ENCODE data around the gene PIEZO2.

PIEZO2 gene

GRCh38 chr18:11110509-11110908, 38.9 kb downstream of the PIEZO2 start:
- DNase-seq: no peak

GRCh38 chr18:11108947-11109346, 40.4 kb downstream of the PIEZO2 start:
- DNase-seq: no peak

- no peak for DNase-seq
These were observed 42.5 kb downstream of the PIEZO2 start for GRCh38 chr18:11106894-11107293.

GRCh38 chr18:11105463-11105862, 43.9 kb downstream of the PIEZO2 start:
- DNase-seq: no peak

- no peak for DNase-seq
These were observed 45.1 kb downstream of the PIEZO2 start for GRCh38 chr18:11104307-11104706.

GRCh38 chr18:11096839-11097750, 52.3 kb downstream of the PIEZO2 start:
- DNase-seq: no peak

GRCh38 chr18:11096411-11096810, 53.0 kb downstream of the PIEZO2 start:
- DNase-seq: no peak

- DNase-seq: no peak
These were observed 53.6 kb downstream of the PIEZO2 start for GRCh38 chr18:11095674-11096293.

- no peak for DNase-seq
These were observed 54.2 kb downstream of the PIEZO2 start for GRCh38 chr18:11095211-11095610.

- no peak for DNase-seq
These were observed 57.6 kb downstream of the PIEZO2 start for GRCh38 chr18:11091746-11092145.

GRCh38 chr18:11089931-11090715, 59.2 kb downstream of the PIEZO2 start:
- peak; percentile 43 for DNase-seq

GRCh38 chr18:11081009-11081532, 68.3 kb downstream of the PIEZO2 start:
- DNase-seq: no peak

- no peak for DNase-seq
These were observed 70.9 kb downstream of the PIEZO2 start for GRCh38 chr18:11078491-11078890.

GRCh38 chr18:11077548-11078187, 71.7 kb downstream of the PIEZO2 start:
- DNase-seq: no peak

- no peak for DNase-seq
These were observed 74.5 kb downstream of the PIEZO2 start for GRCh38 chr18:11074889-11075288.

- DNase-seq: no peak
These were observed 75.4 kb downstream of the PIEZO2 start for GRCh38 chr18:11073971-11074370.

GRCh38 chr18:11072632-11073031, 76.7 kb downstream of the PIEZO2 start:
- DNase-seq: no peak

- DNase-seq: no peak
These were observed 78.1 kb downstream of the PIEZO2 start for GRCh38 chr18:11071300-11071699.

- DNase-seq: no peak
These were observed 78.8 kb downstream of the PIEZO2 start for GRCh38 chr18:11070593-11070992.

- no peak for DNase-seq
These were observed 83.3 kb downstream of the PIEZO2 start for GRCh38 chr18:11066038-11066437.

GRCh38 chr18:11064727-11065460, 84.5 kb downstream of the PIEZO2 start:
- DNase-seq: no peak

- no peak for DNase-seq
These were observed 85.3 kb downstream of the PIEZO2 start for GRCh38 chr18:11064106-11064505.

All from GDM1 (cell line).